Kidney (tissue), 14 donors: ENCODE measurements around the gene SYNE1. TPM values are rescaled to one million over a fixed set of nuclear protein-coding genes. Genes with fewer than 3 reads are reported as not detected.

Experiments used
- DNase-seq, 5 donors: peaks; one replicate each; pipeline ENCODE4 v3.0.0-alpha.2; 2013 to 2020
- FAIRE-seq: peaks from 2 replicates; lab custom pipeline; 2012; peaks lifted over from hg19 to GRCh38; lab: Jason Lieb, UNC
- H3K27ac ChIP-seq, 2 donors: one replicate each; pipeline ENCODE4 v1.7.0; 2013; ENCODE audit warnings: low read depth in 2 of 2, low read length in 2 of 2, inconsistent platforms in 1 of 2
- H3K27me3 ChIP-seq: one replicate; pipeline ENCODE4 v1.7.1; 2013; ENCODE audit warnings: low read length, inconsistent platforms; ENCODE audit not compliant: control insufficient read depth, insufficient read depth
- H3K36me3 ChIP-seq, 3 donors: one replicate each; pipeline versions ENCODE4 v1.7.0 to v1.7.1; 2013; ENCODE audit warnings: low read length in 3 of 3, control low read depth in 1 of 3, inconsistent platforms in 1 of 3; ENCODE audit not compliant: insufficient read depth in 3 of 3, control insufficient read depth in 2 of 3
- H3K4me1 ChIP-seq, 3 donors: one replicate each; pipeline versions ENCODE4 v1.7.0 to v1.7.1; 2013; ENCODE audit warnings: low read length in 3 of 3, inconsistent platforms in 1 of 3, low read depth in 1 of 3; ENCODE audit not compliant: control insufficient read depth in 2 of 3, insufficient read depth in 2 of 3
- H3K4me3 ChIP-seq, 3 donors: one replicate each; pipeline versions ENCODE4 v1.7.0 to v1.8.1; 2013; ENCODE audit warnings: low read length in 3 of 3, control low read depth in 1 of 3, inconsistent platforms in 1 of 3
- H3K9ac ChIP-seq, 3 donors: one replicate each; pipeline versions ENCODE4 v1.7.0 to v1.7.1; 2013; ENCODE audit warnings: low read length in 3 of 3, control low read depth in 1 of 3, inconsistent platforms in 1 of 3
- H3K9me3 ChIP-seq, 3 donors: one replicate each; pipeline versions ENCODE4 v1.7.0 to v1.7.1; 2013; ENCODE audit warnings: low read length in 3 of 3, control low read depth in 1 of 3, inconsistent platforms in 1 of 3; ENCODE audit not compliant: control insufficient read depth in 2 of 3, insufficient read depth in 1 of 3
- intact Hi-C: fragments of 100-400 bp; cut with DNase I; formaldehyde crosslinking; loops from one replicate; pipeline ENCODE4 v1.11.1; 2022
- polyA plus RNA-seq: library from polyadenylated mRNA; stranded (reverse); fragments of 350-450 nt; fragmentation: Illumina TruSeq; extraction: RNeasy Lipid Tissue Mini Kit (QIAGEN cat#74804); gene quantifications from one replicate; pipeline ENCODE4 v1.2.3, GENCODE V29; 2014; ENCODE audit warnings: low read depth, low replicate concordance; ENCODE audit not compliant: insufficient read depth
- total RNA-seq: library from RNA; stranded (reverse); fragmentation: NEBNext Ultra II Directional; extraction: Animal tissue kit (Norgen Biotek cat#: 25700); gene quantifications from one replicate; pipeline ENCODE4 v1.2.1, GENCODE V29; 2021
- TF ChIP-seq, protein P1 (sequence below): IDR thresholded peaks from 3 replicates; pipeline ENCODE4 v1.5.1; 2012; ENCODE audit warnings: mild to moderate bottlenecking, moderate library complexity, borderline replicate concordance; ENCODE audit not compliant: insufficient read depth; ENCODE audit errors: extremely low read depth
- donor health status: control.
- donor health status: control.
- donor health status: control.
- donor health status: control.
- donor health status: control.
- donor health status: DM: yes; HTN: yes; CAD: no.
- donor health status: Normal renal cell carcinoma (clear cell type).

SYNE1 gene
- total and polyA plus RNA-seq, 2 donors from 2014 or later = 47.8 to 216 TPM

DNA sequence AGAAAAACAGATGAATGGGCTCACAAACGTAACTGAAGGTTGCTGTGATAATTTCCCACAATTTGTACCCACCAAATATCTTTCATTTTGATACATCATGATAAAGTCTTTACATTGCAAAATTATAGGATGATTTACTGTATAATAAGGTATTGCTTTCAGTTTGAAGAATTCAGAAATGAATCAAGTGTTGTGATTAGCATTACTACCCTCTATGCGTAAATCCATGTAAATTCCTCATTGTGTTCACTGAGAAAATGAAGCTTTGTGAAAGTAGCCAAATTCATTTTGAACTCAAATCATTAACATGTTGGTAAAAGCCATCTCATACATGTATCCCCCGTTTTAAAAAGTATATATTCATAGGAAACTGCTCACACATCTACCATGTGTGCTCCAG is 450.3 kb downstream of the SYNE1 start:
- H3K4me1 ChIP-seq = no peaks in the 10 kb centered on the region
- TF ChIP-seq, protein P1, sequence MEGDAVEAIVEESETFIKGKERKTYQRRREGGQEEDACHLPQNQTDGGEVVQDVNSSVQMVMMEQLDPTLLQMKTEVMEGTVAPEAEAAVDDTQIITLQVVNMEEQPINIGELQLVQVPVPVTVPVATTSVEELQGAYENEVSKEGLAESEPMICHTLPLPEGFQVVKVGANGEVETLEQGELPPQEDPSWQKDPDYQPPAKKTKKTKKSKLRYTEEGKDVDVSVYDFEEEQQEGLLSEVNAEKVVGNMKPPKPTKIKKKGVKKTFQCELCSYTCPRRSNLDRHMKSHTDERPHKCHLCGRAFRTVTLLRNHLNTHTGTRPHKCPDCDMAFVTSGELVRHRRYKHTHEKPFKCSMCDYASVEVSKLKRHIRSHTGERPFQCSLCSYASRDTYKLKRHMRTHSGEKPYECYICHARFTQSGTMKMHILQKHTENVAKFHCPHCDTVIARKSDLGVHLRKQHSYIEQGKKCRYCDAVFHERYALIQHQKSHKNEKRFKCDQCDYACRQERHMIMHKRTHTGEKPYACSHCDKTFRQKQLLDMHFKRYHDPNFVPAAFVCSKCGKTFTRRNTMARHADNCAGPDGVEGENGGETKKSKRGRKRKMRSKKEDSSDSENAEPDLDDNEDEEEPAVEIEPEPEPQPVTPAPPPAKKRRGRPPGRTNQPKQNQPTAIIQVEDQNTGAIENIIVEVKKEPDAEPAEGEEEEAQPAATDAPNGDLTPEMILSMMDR = no peak
- FAIRE-seq (no peak), DNase-seq (no peak)
- intact Hi-C loops = no loop called here
- H3K27me3 ChIP-seq = no peaks in the 10 kb centered on the region
- H3K36me3 ChIP-seq = peaks cover 0 to 6% (median 0%) of the 10 kb centered on the region in 3 donors
- no peak overlapping the region for H3K27ac ChIP-seq
- H3K4me3 ChIP-seq = no peak overlapping the region
- H3K9me3 ChIP-seq = no peaks in the 10 kb centered on the region
- no peak overlapping the region for H3K9ac ChIP-seq

DNA sequence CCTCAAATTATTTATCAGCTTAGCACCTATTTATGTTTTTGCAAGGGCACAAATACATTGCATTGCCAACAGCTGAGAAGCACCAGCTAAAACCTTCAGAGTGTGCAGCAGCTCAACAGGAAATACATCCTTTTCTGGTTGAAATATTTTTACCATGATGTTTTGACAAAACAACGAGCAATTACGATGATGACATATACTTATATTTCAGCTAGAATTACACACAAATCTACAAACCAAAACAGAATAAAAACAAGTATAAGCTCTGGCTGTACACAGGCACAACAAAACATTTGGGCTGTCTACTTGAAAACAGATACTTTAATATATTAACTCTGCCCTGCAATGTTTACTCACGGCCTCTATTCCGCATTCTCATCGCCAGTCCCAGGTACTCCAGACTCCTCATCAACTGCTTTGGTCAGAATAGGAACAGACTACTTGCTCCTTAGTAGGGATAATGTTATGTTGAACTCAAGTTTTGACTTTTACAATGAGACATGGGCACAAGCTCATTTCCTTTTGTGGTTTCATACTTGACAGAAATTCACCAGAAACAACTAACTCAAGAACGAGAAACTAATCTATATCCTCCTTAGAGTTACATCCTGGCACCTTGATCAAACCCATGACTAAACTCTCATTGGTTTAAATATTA is 452.1 kb downstream of the SYNE1 start:
- Histone ChIP-seq H3K4me1 (no peaks in the 10 kb centered on the region), H3K27ac (no peak overlapping the region), H3K27me3 (no peaks in the 10 kb centered on the region), H3K4me3 (no peak overlapping the region), H3K9me3 (no peaks in the 10 kb centered on the region), H3K36me3 (peaks cover 0 to 6% (median 0%) of the 10 kb centered on the region in 3 donors), H3K9ac (no peak overlapping the region)
- TF ChIP-seq, protein P1 = no peak
- DNase-seq (peak in 1 of 5 donors; percentile 13), FAIRE-seq (no peak)
- intact Hi-C loops = no loop called here

DNA sequence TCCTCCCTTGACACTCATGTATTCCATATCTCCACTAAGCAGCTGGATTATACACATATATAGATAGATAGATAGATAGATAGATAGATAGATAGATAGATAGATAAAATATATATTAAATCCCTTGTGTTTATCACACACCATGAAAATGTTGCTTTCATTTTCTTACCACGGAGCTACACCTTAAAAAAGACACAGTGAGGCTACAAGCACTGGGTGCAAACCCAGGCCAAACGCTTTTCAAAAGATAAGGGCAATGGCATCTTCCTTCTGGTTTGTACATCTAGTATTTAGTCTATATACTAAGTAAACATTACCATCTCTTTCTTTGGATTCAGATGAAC is 452.6 kb downstream of the SYNE1 start:
- H3K27ac ChIP-seq = no peak overlapping the region
- no peaks in the 10 kb centered on the region for H3K9me3 ChIP-seq
- H3K36me3 ChIP-seq = peaks cover 0 to 6% (median 0%) of the 10 kb centered on the region in 3 donors
- H3K9ac ChIP-seq = no peak overlapping the region
- H3K4me3 ChIP-seq = no peak overlapping the region
- DNase-seq (no peak), FAIRE-seq (no peak)
- TF ChIP-seq, protein P1 = no peak
- H3K27me3 ChIP-seq = no peaks in the 10 kb centered on the region
- no peaks in the 10 kb centered on the region for H3K4me1 ChIP-seq
- intact Hi-C loops = no loop called here

DNA sequence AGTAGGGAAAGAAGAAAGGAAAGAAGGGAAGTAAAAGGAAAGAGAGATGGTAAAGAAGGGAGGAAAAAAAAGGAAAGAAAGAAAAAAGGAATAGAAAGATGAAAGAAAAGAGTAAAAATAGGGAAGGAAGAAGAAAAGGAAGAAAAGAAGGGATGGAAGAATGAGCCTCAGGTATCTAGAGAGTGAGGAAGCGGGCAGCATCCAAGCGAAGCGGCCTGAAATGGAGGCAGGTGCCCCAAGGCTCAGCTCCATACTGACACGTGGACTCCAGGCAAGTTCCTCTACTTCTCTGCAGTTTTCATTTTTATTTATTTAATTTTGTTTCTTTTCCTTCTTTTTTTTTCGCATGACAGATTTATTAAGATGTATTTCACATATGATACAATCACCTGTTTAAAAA is 456.6 kb downstream of the SYNE1 start:
- Histone ChIP-seq H3K4me3 (no peak overlapping the region), H3K27me3 (no peaks in the 10 kb centered on the region), H3K27ac (no peak overlapping the region), H3K4me1 (no peaks in the 10 kb centered on the region), H3K9me3 (no peaks in the 10 kb centered on the region), H3K9ac (no peak overlapping the region), H3K36me3 (peaks cover 3 to 9% (median 4%) of the 10 kb centered on the region in 3 donors)
- FAIRE-seq = no peak
- intact Hi-C loops = no loop called here
- DNase-seq = no peak
- TF ChIP-seq, protein P1 = no peak
